GM19468 (cell line): Measurements from ENCODE around the gene PCSK6.

Experiments used
- ATAC-seq: cut with Tn5 transposase; IDR thresholded peaks from one replicate; pipeline ENCODE4 v1.9.1; 2021; ENCODE audit warnings: mild to moderate bottlenecking, moderate library complexity, moderate number of reproducible peaks; ENCODE audit not compliant: unreplicated experiment; ENCODE audit errors: extremely low read depth

The PCSK6 gene

DNA sequence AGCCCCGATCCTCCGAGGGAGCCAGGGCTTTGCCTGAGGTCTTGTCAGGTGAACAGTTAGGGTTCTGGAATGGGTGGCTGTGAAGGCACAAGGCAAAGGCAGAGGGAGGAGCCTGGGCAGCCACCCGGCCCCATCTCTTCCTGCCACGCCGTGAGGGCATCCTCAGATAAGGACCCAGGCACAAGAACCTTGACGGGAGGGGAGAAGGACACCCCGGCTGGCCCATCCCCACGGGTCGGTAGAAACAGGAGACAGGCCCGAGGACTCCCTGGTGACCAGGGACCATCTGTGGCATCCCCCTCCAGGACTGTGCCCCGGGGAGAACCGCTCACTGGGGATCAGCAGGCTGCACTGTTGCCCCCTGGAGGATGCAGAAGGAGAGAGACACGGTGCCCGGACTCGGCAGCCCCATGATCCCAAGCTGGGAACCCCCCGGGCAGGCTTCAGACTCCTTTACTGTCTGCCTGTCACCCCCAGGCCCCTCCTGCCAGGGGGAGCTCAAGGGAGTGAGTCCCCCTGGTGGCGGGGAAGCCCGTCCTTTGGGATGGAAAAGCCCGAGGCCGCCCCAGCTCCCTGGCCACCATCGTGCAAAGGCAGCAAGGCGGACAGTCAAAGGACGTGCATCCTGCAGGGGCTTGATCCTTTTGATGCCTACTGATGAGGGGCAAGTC is 12.3 kb upstream of the PCSK6 start:
- ATAC-seq: no peak

DNA sequence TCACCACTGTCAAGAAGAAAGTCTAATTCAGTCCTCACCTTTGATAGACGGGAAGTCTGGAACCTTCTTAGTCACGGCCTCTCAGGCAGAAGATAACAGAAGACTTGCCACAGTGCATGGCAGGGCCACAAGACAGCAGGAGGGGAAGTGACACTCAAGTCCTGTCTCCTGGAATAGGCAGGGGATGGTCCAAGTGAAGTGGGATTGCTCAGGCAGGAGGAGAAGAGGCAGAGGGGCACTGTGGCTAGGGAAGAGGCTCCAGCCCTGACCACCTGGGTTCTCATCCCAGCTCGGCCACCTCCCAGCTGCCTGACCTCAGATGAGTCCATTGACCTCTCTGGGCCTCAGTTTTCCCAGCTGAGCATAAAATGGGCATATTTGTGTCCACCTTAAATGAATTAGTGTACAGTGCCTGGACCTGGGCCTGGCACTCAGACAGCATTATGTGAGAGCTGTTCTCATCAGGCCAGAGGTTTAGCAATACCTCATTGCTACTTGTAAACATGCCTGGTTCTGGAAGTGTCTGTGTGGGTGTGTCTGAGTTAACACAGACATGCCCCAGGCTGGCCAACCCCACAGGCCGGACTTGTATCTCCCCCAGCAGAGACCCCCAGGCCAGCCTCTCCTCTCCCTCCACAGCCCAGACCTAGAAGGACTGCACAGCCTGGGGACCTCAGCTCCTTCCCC is 11.5 kb upstream of the PCSK6 start:
- ATAC-seq: no peak

DNA sequence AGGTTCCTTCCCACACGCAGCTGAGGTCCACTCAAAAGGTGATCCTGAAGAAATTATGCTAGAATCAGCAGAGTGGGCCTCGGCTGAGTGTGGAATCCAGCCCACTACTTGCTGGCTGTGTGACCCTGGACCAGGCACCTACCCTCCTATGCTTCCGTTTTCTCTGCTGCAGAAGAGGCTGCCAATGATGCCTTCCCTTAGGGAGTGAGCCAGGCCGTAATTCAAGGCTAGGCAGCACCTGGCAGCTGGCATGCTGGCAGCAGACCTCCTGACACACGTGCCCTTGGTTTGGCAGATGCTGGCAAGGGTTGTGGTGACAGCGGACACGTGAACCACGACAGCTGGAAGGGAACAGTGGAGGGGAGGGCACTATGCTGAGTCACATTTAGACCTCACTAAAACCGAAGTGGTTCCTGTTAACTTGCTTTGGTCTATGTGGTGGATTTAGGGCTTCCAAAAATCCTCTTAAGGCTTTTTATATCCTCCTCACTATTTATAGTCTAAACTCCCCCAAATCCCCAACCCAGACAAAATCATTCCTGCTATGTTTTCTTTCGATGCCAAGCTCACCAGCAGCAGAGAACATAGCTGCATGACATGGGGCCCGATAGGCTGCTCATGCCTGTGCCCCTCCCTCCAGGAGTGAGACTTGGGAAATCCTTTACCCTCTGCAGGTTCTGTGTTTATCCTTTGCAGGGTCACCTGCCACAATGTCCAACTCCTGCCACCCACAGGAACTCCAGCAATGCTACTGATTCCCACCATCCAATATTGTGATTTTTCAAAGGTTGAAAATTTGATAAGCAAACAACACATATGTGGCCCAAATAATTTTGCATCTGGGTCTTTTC is 10.6 kb upstream of the PCSK6 start:
- ATAC-seq: peak; percentile 90

DNA sequence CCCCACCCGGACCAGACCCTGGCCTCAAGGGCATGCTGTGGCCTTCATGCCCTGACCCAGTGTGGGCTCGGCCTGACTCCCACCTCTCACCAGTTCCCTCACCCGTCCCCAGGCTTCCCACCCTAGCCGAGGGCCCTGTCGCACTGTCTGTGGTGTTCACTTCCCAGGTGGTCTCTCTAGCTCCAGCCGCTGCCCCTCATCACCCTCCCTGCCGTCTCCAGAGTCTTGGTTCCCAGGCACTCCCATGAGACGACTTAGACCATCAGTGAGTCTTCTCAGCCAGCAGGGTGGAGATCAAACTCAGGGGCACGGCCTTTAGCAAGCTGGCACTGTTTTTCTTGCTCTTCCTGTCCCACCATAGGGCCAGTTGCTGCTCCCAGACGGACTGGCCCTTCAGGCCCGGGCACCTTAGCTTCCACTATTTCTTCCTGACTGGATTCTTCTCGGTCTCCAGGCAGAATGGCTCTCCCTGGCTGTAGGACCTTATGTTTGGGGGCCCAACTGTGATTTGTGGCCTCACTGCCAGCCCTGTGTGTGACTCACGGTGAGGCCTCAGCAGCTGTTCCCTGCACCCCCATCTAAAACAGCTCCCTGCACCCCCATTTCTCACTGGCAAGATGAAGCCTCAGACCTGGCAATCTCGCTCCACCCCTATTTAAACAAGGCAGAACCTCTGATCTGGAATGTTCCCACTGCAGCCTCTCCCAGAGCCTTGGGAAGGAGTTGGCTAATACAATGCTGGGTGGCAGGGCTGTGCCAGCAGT is 9.4 kb upstream of the PCSK6 start:
- ATAC-seq: no peak

DNA sequence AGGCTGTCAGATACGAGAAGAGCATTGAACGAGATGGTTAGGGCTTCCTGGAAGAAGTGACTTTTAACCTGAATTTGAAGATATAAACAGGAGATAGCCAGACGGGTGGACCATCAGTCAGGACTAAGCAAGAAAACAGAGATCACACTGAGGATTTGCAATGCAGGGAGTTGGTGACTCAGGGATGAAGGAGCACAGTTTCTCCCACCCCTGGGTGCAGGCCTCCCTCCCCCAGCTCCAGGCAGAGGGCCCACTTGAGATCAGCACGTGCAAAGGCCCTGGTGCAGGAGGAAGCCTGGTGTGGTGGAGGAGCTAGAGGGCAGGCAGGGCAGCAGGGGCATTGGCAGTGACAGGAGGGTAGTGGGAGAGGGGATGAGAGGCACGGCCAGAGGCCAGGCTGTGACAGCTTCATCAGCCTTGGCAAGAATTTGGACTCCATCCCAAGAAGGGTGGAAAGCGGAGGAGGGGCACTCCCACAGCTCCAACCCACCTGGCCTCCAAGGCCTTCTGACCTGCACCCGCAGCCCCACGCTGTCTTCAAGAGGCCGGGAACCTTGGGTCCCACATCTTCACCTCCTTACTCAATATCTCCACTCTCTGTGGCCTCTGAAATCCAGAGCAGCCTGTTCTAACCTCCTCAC is 8.7 kb upstream of the PCSK6 start:
- no peak for ATAC-seq

DNA sequence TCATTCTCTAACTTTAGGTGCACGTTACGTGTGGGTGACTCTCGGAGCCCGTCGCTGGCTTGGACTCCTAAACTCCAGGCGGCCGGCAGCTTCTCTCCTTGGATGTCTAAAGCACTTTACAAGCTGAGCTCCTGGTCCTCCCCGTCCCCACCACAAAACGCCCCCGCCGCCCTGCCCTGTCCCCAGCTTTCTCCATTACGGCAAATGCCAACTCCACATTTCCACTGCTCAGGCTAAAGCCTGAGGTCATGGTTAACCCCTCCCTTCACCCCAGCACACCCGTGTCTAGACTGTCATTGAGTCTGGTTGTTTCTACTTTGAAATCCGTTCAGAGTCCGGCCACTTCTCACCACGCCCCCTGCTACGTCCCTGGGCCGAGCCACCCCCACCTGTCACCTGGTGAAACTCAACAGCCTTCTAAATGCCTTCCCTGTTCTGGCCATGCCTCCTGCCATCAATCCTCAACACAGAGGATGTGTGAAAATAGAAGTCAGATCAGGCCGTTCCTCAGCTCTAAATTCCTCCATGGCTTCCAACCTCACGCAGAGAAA is 8.1 kb upstream of the PCSK6 start:
- no peak for ATAC-seq

DNA sequence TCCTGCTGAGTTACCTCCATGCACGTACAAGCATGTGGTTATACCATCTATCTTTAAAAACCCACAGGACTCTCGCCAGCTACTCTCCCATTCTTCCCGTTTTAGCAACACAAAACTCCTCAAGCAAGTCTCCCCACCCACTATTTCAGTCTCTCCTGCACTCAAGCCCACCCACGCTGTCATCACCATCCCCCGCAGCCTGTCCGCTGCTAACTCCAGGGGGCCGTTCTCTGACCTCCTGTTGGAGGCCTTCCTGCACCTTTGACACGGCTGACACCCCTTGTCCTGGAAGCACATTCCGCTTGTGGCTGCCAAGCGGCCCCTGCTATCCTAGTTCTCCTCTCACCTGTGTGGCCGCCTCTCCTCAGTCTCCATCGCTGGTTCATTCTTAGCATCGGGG is 7.5 kb upstream of the PCSK6 start:
- no peak for ATAC-seq

DNA sequence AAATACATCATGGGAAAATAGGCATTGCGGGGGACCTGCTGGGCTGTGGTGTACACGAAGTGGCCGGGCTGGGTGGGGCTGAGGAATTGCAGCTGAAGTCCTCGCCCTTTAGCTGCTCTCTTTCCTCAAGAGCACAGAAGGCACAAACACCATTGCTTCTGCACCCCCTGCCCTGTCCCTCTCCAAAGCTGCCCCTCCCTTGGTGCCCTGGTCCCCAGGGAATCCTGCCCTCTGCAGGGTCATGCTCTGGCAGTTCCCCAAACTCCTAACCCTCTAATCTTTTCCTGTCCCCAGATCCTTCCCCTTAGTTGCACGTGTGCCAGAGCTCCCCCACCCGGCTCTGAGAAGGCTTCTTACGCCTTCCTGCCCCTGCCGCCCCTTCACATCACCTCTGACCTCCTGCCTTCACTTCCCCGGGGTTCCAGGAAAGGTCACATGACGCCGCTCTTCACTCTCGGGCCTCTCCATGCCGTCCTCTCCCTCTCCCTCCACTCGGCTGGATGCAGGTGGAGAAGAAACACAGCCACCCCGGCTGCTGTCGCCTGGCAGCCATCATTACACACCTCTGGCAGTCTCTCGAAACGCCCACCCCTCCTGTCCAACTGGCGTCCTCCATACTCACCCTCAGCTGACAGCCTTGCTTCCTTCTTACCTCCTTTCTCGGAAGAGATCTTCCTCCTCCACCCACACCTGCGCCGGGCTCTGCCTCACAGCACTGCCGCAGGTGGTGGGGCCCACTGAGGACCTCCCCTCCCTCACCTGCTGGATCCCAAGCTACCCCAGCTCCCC is 6.9 kb upstream of the PCSK6 start:
- no peak for ATAC-seq

DNA sequence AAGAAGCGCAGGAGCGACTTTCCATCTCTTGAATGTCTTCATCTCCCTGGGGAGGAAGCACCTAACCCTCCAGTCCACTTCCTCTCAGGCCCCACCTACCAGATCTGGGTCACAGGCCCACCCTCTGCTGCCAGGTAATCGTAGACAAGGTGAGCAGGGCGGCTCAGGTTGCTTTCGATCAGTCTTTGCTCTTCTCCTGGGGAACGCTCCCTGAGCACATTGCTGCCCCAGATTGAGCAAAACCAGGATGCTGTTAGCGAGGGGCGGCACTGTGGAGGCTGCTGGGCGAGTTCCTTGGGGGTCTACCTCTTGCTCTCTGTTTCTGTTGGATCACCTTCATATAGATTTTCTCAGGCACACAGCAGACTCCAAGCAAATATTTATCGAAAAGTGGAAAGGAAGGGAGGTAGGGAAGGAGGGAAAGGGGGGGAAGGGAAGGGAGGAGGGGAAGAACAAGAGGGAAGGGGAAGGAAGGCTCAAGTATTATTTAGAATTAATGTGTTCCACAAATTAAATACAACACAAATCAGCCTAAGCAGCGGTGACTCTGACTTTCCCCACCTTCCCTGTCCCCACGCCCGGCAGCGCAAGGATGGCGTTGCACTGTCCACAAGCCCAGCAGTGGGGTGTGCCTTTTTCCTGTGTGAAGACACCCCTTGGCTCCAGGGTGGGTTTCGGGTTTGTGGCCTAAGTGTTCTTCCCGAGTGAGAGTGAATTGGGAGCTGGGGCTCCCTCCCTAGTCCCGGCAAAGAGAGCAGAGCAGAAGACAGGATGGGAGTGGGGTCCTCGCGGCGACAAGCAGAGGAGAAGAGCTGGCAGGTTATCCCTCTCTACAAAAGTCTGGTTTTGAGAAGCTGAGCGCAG is 6.1 kb upstream of the PCSK6 start:
- no peak for ATAC-seq

DNA sequence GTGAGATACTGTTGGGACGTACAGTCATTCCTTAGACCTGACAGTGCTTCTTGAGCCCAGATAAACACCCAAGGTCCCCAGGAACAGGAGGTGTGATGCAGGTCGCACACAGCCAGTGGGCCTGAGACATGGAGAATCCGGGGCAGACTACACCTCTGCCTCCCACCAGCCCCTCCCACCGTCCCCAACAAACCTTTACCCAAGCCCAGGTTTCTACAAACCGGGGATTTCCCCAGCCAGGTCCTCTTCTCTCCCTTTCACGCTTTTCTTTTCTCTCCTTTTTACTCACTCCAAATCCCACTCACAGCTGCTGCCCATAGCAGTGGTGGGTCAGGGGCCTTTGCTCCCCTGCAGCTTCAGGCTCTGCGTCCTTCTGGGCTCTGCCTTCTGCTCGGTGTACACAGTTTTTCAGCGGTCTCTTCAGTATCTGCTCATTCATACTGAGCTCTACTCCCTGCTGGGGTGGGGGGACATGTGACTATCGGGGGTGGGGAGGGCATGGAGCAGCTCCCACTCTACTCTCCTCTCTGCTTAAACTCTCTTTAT is 4.8 kb upstream of the PCSK6 start:
- no peak for ATAC-seq

DNA sequence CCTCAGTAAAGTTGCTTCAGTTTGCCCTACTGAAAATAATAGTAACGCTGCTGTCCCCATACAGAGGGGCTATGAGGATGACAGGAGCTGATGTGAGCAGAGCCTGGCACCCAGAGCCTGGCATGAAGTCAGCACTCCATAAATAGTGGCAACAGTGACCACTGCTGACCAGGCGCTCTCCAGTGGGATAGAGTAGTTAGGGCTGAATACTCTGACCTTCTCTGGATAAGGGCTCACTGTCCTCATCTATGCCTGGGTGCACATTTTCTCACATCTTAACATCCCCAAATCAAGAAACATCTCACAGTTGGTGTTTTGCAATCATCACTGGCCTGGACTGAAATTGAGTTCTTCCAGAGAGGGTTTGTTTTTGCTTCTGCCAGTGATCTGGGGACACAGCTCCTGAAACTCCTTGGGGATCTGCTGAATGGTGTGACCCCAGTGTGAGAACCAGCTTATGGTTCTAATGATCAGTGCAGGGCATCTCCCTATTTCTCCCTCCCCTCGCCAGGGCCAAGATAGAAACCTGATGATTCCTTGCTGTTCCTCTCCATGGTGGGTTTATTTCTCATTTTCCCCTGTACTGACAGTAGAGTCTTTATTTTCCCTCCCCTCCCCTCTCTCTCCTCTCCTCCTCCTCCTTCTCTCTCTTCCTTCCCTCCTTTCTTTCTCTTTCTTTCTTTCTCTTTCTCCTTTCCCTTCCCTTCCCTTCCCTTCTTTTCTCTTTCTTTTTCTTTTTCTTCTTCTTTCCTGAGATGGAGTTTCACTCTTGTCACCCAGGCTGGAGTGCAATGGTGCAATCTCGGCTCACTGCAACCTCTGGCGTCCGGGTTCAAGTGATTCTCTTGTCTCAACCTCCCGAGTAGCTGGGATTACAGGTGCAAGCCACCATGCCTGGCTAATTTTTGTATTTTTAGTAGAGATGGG is 3.5 kb upstream of the PCSK6 start:
- ATAC-seq: no peak

DNA sequence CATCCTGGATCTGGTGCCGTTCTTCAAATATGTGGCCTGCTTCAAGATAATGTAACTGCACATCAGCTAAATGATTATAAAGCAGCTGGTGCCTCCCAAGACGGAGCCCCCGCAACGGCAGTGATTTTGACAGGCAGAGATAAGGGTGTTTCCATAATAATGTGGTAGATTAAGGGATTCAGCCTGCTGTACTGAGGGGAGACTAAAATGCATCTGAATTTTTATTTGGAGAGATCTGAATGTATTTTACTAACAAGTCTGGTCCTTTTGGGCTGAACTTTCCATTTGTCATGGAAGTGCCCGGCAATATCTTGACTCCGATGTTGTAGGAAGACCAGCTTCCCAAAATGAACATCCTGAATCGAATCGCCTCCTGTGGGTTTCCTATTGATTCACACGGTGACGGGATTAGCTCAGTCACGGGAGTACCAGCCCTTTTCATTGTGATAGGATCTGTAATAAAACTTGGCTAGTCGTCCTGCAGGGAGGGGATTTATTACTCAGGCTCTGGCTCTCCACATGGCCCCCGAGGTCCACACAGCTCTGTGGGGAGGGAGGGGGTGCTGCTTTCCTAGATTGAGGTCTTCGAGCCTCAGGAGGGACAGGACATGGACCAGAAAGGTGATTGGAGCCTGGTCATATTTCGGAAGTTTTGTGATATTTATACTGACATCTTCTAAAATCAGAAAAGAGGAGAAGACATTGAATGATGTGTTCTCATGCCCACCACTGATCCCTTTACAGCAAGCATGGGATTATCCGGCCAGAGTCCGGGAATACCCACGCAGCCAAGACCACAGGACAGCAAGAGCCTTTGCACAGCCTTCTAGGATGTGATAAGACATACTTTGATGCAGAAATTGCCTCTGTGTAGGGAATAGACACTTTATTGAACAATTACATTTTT is 2.5 kb upstream of the PCSK6 start:
- no peak for ATAC-seq

DNA sequence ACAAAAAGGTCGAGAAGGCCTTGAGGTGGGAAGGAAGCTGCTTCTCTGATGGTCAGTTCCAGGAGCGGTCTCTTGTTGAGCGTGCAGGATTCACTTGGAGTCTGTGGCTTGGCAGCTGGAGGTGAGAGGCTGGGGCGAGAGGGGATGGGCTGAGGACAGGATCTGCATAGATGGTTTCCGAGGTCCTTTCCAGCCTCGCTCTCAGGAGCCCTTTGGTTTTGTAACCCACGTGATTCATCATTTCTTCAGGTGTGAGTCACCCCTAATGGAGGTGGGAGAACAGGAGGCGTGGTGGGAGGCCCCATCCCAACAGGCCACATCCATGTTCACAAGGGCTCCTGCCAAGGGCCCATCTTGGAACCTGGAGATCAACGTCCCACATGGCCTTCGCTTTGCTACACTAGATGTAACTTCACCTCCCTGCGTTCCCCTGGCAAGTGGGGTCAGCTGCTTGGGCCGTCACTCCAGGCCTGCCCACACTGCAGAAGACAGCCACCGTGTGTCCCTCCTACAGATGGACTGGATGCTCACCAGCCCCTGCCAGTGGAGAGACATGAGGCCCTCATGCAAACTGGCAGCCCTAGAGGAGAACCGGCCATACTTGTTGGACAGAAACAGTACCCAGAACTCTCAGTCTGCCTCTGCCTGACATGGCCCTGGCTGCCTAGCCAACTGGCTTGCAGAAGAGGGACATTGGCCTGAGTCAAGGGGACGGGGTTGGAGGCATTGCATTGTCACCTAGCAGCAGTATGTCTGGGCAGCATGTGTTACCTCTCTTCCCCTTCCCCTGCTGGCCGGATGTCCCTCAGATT is 1.6 kb upstream of the PCSK6 start:
- ATAC-seq: no peak

DNA sequence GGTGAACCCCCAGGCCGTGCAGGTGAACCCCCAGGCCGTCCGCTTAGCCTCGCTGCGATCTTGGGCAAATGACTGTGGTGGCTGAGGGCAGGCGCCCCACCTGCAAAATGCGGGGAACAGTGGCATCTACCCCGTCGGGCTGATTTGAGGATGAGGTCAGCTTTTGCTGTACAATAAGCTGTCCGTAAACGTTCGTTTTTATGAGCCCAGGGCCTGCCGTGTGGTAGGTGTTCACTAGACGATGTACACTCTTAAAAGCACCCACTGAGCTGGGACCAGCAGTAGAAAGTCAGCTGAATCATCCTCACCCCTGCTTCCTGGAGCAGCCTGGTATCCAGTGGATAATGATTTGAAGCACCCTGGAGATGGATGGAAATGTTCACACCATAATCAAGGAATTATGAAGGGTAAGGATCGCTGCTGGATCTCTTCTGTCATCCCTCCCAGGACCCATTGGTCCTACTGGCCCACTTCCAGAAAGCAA is 943 bp upstream of the PCSK6 start:
- no peak for ATAC-seq

DNA sequence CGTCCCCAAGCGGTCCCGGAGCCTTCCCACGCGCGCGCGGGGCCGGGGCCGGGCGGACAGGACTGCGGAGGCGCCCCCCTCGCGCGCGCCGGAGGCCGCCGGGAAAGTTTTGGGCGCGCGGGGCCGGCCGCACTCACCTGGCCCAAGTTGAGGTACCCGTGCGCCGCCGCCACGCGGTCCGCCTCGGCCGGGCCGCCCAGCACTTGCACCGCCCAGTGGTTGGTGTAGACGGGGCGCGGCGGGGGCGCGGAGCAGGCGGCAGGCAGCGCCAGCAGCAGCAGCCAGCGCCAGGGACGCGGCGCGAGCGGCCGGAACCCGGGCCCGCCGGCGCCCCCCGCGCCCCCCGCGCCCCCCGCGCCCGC is 289 bp downstream of the PCSK6 start:
- ATAC-seq: no peak
